A549 (cell line): ENCODE results near the gene NDUFA5. TPM values are rescaled to one million over a fixed set of nuclear protein-coding genes. Genes with fewer than 3 reads are reported as not detected.
"Not testable (repeated sequence)": the region's sequence is repeated elsewhere in the genome, so short reads cannot be mapped to it uniquely, and the experiment has no call there.

Experiments used
- ATAC-seq, 2 experiments: fragments of 200-7000 bp in 1 of 2; fragments of >200 bp in 1 of 2; cut with Nextera tagmentation in 1 of 2; cut with Tn5 transposase in 1 of 2; 3 replicates each; pipeline versions ENCODE4 v1.8.0 to v1.9.1; 2018 to 2020; ENCODE audit warnings: mild to moderate bottlenecking in 1 of 2, moderate library complexity in 1 of 2
- CTCF ChIA-PET: fragments of 300-600 bp; sonication (Branson Sonifier 250); formaldehyde crosslinking; extraction: SDS; loops from one replicate; lab custom pipeline; 2021; ENCODE audit warnings: antibody characterized with exemption, inconsistent platforms; lab: Yijun Ruan, JAX
- POLR2A ChIA-PET: fragments of 350-600 bp; formaldehyde crosslinking; extraction: SDS; loops from one replicate; lab custom pipeline; 2021; ENCODE audit warnings: antibody characterized with exemption, inconsistent platforms; lab: Yijun Ruan, JAX
- DNase-seq, 2 experiments: peaks; one replicate each; pipeline versions ENCODE4 v3.0.0 to v3.0.0-alpha.2; 2011 to 2016; ENCODE audit warnings: low read depth in 1 of 2, low spot score in 1 of 2
- FAIRE-seq: peaks from 2 replicates; lab custom pipeline; 2011; peaks lifted over from hg19 to GRCh38; lab: Jason Lieb, UNC
- H3K27ac ChIP-seq, 2 experiments: fragments of >200 bp; sonication (Bioruptor Twin); formaldehyde crosslinking; 3 replicates each; pipeline ENCODE4 v1.5.1; 2016 to 2017
- H3K4me1 ChIP-seq: fragments of >200 bp; sonication (Bioruptor Twin); formaldehyde crosslinking; 3 replicates; pipeline ENCODE4 v1.6.1; 2016
- H3K4me2 ChIP-seq: fragments of >200 bp; sonication (Bioruptor Twin); formaldehyde crosslinking; 3 replicates; pipeline ENCODE4 v1.6.1; 2016
- H3K4me3 ChIP-seq: fragments of >200 bp; sonication (Bioruptor Twin); formaldehyde crosslinking; 3 replicates; pipeline ENCODE4 v1.5.1; 2016
- H3K9me3 ChIP-seq: fragments of >200 bp; sonication (Bioruptor Twin); formaldehyde crosslinking; 3 replicates; pipeline ENCODE4 v1.6.1; 2016
- CBX2 ChIP-seq: fragments of 200-600 bp; sonication (generic); IDR thresholded peaks from 2 replicates; pipeline ENCODE4 v1.6.1; 2016; ENCODE audit warnings: low read depth, mild to moderate bottlenecking, borderline replicate concordance
- CEBPB ChIP-seq, 2 experiments: fragments of >200 bp in 1 of 2; sonication (Bioruptor Twin) in 1 of 2; formaldehyde crosslinking in 1 of 2; IDR thresholded peaks; 2 replicates each; pipeline ENCODE4 v1.6.1; 2012 to 2016
- CHD2 ChIP-seq: fragments of 150-350 bp; IDR thresholded peaks from 2 replicates; pipeline ENCODE4 v1.6.1; 2014; ENCODE audit warnings: low read length; ENCODE audit not compliant: partially characterized antibody
- CHD4 ChIP-seq: fragments of 200-600 bp; sonication (generic); IDR thresholded peaks from 2 replicates; pipeline ENCODE4 v1.6.1; 2016; ENCODE audit warnings: antibody characterized with exemption, mild to moderate bottlenecking, borderline replicate concordance
- EHMT2 ChIP-seq: fragments of 200-600 bp; sonication (generic); IDR thresholded peaks from 2 replicates; pipeline ENCODE4 v1.6.1; 2016; ENCODE audit warnings: antibody characterized with exemption, low read depth, mild to moderate bottlenecking, moderate library complexity
- FOXS1 ChIP-seq: fragments of 250-450 bp; sonication (Bioruptor Pico); IDR thresholded peaks from 2 replicates; pipeline ENCODE4 v1.5.0; 2020; ENCODE audit warnings: mild to moderate bottlenecking, moderate library complexity
- HEYL ChIP-seq: fragments of 250-450 bp; sonication (Bioruptor Pico); IDR thresholded peaks from 2 replicates; pipeline ENCODE4 v1.8.0; 2021; ENCODE audit warnings: mild to moderate bottlenecking, moderate library complexity
- HOXB13 ChIP-seq: fragments of 250-450 bp; sonication (Bioruptor Pico); IDR thresholded peaks from 2 replicates; pipeline ENCODE4 v1.5.0; 2020; ENCODE audit warnings: low read depth, mild to moderate bottlenecking, moderate library complexity
- KDM5A ChIP-seq: fragments of 200-600 bp; sonication (generic); IDR thresholded peaks from 2 replicates; pipeline ENCODE4 v1.6.1; 2016; ENCODE audit warnings: antibody characterized with exemption, mild to moderate bottlenecking
- MAZ ChIP-seq: fragments of 150-350 bp; IDR thresholded peaks from 2 replicates; pipeline ENCODE4 v1.6.1; 2014; ENCODE audit warnings: antibody characterized with exemption, low read depth, low read length, borderline replicate concordance
- MYC ChIP-seq: IDR thresholded peaks from 2 replicates; pipeline ENCODE4 v1.6.1; 2012; ENCODE audit warnings: mild to moderate bottlenecking, inconsistent platforms, low read length, improper control_type of control experiment, borderline replicate concordance
- POLR2AphosphoS2 ChIP-seq: conservative IDR thresholded peaks from 2 replicates; pipeline ENCODE4 v1.6.1; 2012; ENCODE audit warnings: low read length, improper control_type of control experiment, inconsistent platforms
- RAD21 ChIP-seq, 2 experiments: fragments of >200 bp in 1 of 2; sonication (Bioruptor Twin) in 1 of 2; formaldehyde crosslinking in 1 of 2; IDR thresholded peaks in 1 of 2; conservative IDR thresholded peaks in 1 of 2; 2 replicates in 1 of 2; 3 replicates in 1 of 2; pipeline ENCODE4 v1.6.1; 2012 to 2018; ENCODE audit warnings: inconsistent platforms in 1 of 2
- SMC3 ChIP-seq: fragments of >200 bp; sonication (Bioruptor Twin); formaldehyde crosslinking; IDR thresholded peaks from 3 replicates; pipeline ENCODE4 v1.6.1; 2018; ENCODE audit warnings: inconsistent platforms
- SREBF2 ChIP-seq: fragments of 450-650 bp; IDR thresholded peaks from 2 replicates; pipeline ENCODE4 v1.6.1; 2014; ENCODE audit warnings: mild to moderate bottlenecking, moderate library complexity
- ZC3H11A ChIP-seq: fragments of 450-650 bp; IDR thresholded peaks from 2 replicates; pipeline ENCODE4 v1.6.1; 2014; ENCODE audit warnings: antibody characterized with exemption, mild to moderate bottlenecking
- ZFP36 ChIP-seq: fragments of 450-650 bp; IDR thresholded peaks from 2 replicates; pipeline ENCODE4 v1.6.1; 2014; ENCODE audit warnings: borderline replicate concordance; ENCODE audit not compliant: partially characterized antibody
- ZNF302 ChIP-seq: fragments of 250-450 bp; sonication (Bioruptor Pico); IDR thresholded peaks from 2 replicates; pipeline ENCODE4 v1.9.0; 2021; ENCODE audit warnings: inconsistent platforms, mild to moderate bottlenecking, moderate library complexity
- ZSCAN20 ChIP-seq: fragments of 250-450 bp; sonication (Bioruptor Pico); IDR thresholded peaks from 2 replicates; pipeline ENCODE4 v1.8.0; 2022; ENCODE audit warnings: mild to moderate bottlenecking, moderate library complexity
- WGBS: methylation state at CpG from one replicate; pipeline ENCODE4 v1.1.6; 2017; ENCODE audit errors: missing lambda C conversion rate; 5-methylcytosine and 5-hydroxymethylcytosine counted together
- polyA plus RNA-seq, 4 experiments: library from polyadenylated mRNA; depleted of rRNA in 3 of 4; stranded (reverse); fragments of >200 nt; fragmentation: RNase III in 1 of 4; extraction: RNeasy Plus Mini Kit Qiagen cat#74134 plus additional on column Dnase treatment in 1 of 4; gene quantifications; 2 replicates in 3 of 4; 3 replicates in 1 of 4; pipeline ENCODE4 v1.2.3, GENCODE V29; 2011 to 2017
- TF ChIP-seq, protein P1 (sequence below): fragments of 150-350 bp; IDR thresholded peaks from 2 replicates; pipeline ENCODE4 v1.6.1; 2014; ENCODE audit warnings: low read depth, mild to moderate bottlenecking, low read length

Gene NDUFA5
- polyA plus RNA-seq, 2 of the 4 experiments (the other 2 are of a cell fraction) = 58.8 to 64.8 TPM

GRCh38 chr7:123526533-123526932, 31.1 kb downstream of the NDUFA5 start:
- H3K4me2 ChIP-seq, FAIRE-seq, CTCF ChIA-PET, ATAC-seq, H3K9me3 ChIP-seq, POLR2A ChIA-PET, DNase-seq, H3K4me3 ChIP-seq, H3K27ac ChIP-seq, H3K4me1 ChIP-seq: not testable (repeated sequence)
- WGBS = 63% methylated on average over 6 of the region's 7 CpGs

- DNase-seq (no peak), FAIRE-seq (no peak), ATAC-seq (no peak)
- no peak overlapping the region for H3K4me2 ChIP-seq
- no peaks in the 10 kb centered on the region for H3K9me3 ChIP-seq
- ChIA-PET POLR2A (no interaction called here), CTCF (interaction anchor here (0.6 kb wide), 1 partner anchor 102 kb away, joined by 3 read pairs; no protein-coding TSS in a partner anchor)
- no peak overlapping the region for H3K4me3 ChIP-seq
- TF ChIP-seq KDM5A (no peak), FOXS1 (no peak), ZC3H11A (no peak), CBX2 (no peak), MAZ (no peak), EHMT2 (no peak), SREBF2 (no peak), SMC3 (no peak), CEBPB (IDR thresholded peaks at IDR 0.05) (no peak)
- H3K27ac ChIP-seq = no peak overlapping the region
- 25% methylated on average over 2 of the region's 2 CpGs for WGBS
- no peaks in the 10 kb centered on the region for H3K4me1 ChIP-seq
These were observed 35.6 kb downstream of the NDUFA5 start for GRCh38 chr7:123522066-123522465.

GRCh38 chr7:123505221-123505620, 52.4 kb downstream of the NDUFA5 start:
- POLR2A ChIA-PET = no interaction called here
- Histone ChIP-seq H3K27ac (no peak overlapping the region), H3K9me3 (no peaks in the 10 kb centered on the region), H3K4me2 (no peak overlapping the region), H3K4me3 (no peak overlapping the region), H3K4me1 (no peaks in the 10 kb centered on the region)
- CTCF ChIA-PET = interaction anchor here (0.9 to 1.2 kb wide), 2 partner anchors 8 to 11 kb away, joined by 3 to 6 read pairs; no protein-coding TSS in a partner anchor
- ATAC-seq (no peak), DNase-seq (no peak), FAIRE-seq (no peak)
- no peak for TF ChIP-seq SMC3
- no peak for TF ChIP-seq POLR2AphosphoS2
- TF ChIP-seq CHD2 = no peak
- TF ChIP-seq CBX2 = no peak
- TF ChIP-seq ZFP36 = no peak
- TF ChIP-seq ZSCAN20 = no peak
- WGBS = 25% methylated on average over 2 of the region's 2 CpGs

GRCh38 chr7:123502201-123502600, 55.4 kb downstream of the NDUFA5 start:
- H3K4me2 ChIP-seq = no peak overlapping the region
- FAIRE-seq (no peak), ATAC-seq (no peak), DNase-seq (no peak)
- CTCF ChIA-PET = no interaction called here
- POLR2A ChIA-PET = no interaction called here
- no peaks in the 10 kb centered on the region for H3K4me1 ChIP-seq
- no peak overlapping the region for H3K4me3 ChIP-seq
- no peak for TF ChIP-seq ZC3H11A
- no peak for TF ChIP-seq ZNF302 (CRISPR knock-in tag)
- TF ChIP-seq ZSCAN20 = no peak
- H3K9me3 ChIP-seq = no peaks in the 10 kb centered on the region
- 18% methylated on average over 5 of the region's 5 CpGs for WGBS
- no peak overlapping the region for H3K27ac ChIP-seq

DNA sequence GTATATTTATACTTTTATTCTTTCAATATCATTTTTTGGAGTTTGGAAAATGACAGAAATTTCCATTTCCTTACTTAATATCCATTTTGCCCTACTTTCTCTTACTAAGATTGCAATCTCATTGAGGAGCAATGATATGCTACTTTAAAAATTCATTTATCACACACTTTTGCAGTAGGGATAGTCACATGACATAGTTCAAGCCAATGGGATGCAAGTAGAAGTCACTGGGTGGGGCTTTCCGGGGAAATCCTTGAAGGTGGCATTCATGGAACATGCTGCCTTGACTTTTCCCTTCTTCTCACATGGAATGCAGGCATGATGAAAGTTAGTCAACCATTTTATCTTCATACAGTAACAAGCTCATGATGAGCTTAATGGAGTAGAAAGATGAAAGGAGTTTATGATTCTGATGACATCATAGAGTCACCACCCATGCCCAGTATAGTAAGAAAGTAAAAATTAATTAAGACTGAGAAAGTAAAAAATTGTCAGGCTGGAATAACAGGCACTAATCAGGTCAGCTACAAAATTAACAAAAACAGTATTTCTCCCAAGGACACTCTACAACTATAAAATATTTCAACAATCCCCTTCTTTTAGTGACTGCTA, 56.6 kb downstream of the NDUFA5 start:
- no peak for DNase-seq
- Histone ChIP-seq H3K4me2 (no peak overlapping the region), H3K9me3 (no peaks in the 10 kb centered on the region), H3K4me1 (no peaks in the 10 kb centered on the region), H3K27ac (no peak overlapping the region), H3K4me3 (no peak overlapping the region)
- no peak for ATAC-seq
- no peak for TF ChIP-seq POLR2AphosphoS2
- TF ChIP-seq HOXB13 (CRISPR knock-in tag) = no peak
- no peak for TF ChIP-seq MYC
- TF ChIP-seq CHD4 = no peak
- TF ChIP-seq, protein P1, sequence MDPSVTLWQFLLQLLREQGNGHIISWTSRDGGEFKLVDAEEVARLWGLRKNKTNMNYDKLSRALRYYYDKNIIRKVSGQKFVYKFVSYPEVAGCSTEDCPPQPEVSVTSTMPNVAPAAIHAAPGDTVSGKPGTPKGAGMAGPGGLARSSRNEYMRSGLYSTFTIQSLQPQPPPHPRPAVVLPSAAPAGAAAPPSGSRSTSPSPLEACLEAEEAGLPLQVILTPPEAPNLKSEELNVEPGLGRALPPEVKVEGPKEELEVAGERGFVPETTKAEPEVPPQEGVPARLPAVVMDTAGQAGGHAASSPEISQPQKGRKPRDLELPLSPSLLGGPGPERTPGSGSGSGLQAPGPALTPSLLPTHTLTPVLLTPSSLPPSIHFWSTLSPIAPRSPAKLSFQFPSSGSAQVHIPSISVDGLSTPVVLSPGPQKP = no peak
- no peak for TF ChIP-seq HEYL (CRISPR knock-in tag)
- no peak for TF ChIP-seq RAD21 (conservative IDR thresholded peaks at IDR 0.05 in 1 of 2, IDR thresholded peaks at IDR 0.05 in 1 of 2)
- ChIA-PET POLR2A (no interaction called here), CTCF (no interaction called here)
- FAIRE-seq = no peak
- WGBS = 0% methylated on average over 1 of the region's 1 CpG
